HG03432 (cell line): Measurements from ENCODE around the gene RASL12.
"Not testable (repeated sequence)": the region's sequence is repeated elsewhere in the genome, so short reads cannot be mapped to it uniquely, and the experiment has no call there.

Source experiments
- ATAC-seq: cut with Tn5 transposase; IDR thresholded peaks from one replicate; pipeline ENCODE4 v1.9.1; 2021; ENCODE audit warnings: mild to moderate bottlenecking, moderate library complexity; ENCODE audit not compliant: unreplicated experiment

The RASL12 gene

GRCh38 chr15:65067645-65068402 lies at the start of gene RASL12:
Gene RASL12, minus strand, starts transcription at chr15:65067991. Its CDS starts 156 bp downstream, at chr15:65067835.
- no peak for ATAC-seq

GRCh38 chr15:65115542-65115941 lies 47.8 kb upstream of the RASL12 start:
- no peak for ATAC-seq

- no peak for ATAC-seq
Measured at GRCh38 chr15:65115086-65115485, 47.3 kb upstream of the RASL12 start, which contains the start of gene UBAP1L. Gene UBAP1L, minus strand, starts transcription at chr15:65115200. Its CDS starts 8,985 bp downstream, at chr15:65106215.

GRCh38 chr15:65110676-65111292 lies 43.0 kb upstream of the RASL12 start:
- no peak for ATAC-seq

GRCh38 chr15:65106011-65106590 lies 38.3 kb upstream of the RASL12 start:
- ATAC-seq = no peak

GRCh38 chr15:65105038-65105437 lies 37.2 kb upstream of the RASL12 start:
- ATAC-seq = no peak

- ATAC-seq = no peak
Measured at GRCh38 chr15:65102912-65103311, 35.1 kb upstream of the RASL12 start.

- no peak for ATAC-seq
Measured at GRCh38 chr15:65101891-65102708, 34.3 kb upstream of the RASL12 start.

- no peak for ATAC-seq
Measured at GRCh38 chr15:65101411-65101890, 33.7 kb upstream of the RASL12 start.

- ATAC-seq = no peak
Measured at GRCh38 chr15:65100442-65100841, 32.7 kb upstream of the RASL12 start.

- ATAC-seq = not testable (repeated sequence)
Measured at GRCh38 chr15:65099801-65100200, 32.0 kb upstream of the RASL12 start.

- ATAC-seq = no peak
Measured at GRCh38 chr15:65099336-65099735, 31.5 kb upstream of the RASL12 start.

- ATAC-seq = no peak
Measured at GRCh38 chr15:65097651-65098263, 30.0 kb upstream of the RASL12 start.

- ATAC-seq = no peak
Measured at GRCh38 chr15:65096481-65097385, 28.9 kb upstream of the RASL12 start.

GRCh38 chr15:65095747-65096104 lies 27.9 kb upstream of the RASL12 start:
- no peak for ATAC-seq

GRCh38 chr15:65095011-65095746 lies 27.4 kb upstream of the RASL12 start:
- no peak for ATAC-seq

- ATAC-seq = no peak
Measured at GRCh38 chr15:65094294-65094995, 26.7 kb upstream of the RASL12 start.

GRCh38 chr15:65093793-65094170 lies 26.0 kb upstream of the RASL12 start:
- not testable (repeated sequence) for ATAC-seq
